OCI-LY1 (cell line): Measurements from ENCODE around the gene MTX1.
A peak's percentile ranks its signal among the peaks of the same experiment; 100 is the strongest.
"Not testable (repeated sequence)": the region's sequence is repeated elsewhere in the genome, so short reads cannot be mapped to it uniquely, and the experiment has no call there.

Experiments
- H2AFZ ChIP-seq: fragments of 200-600 bp; sonication (generic), shearing (Covaris generic); 2 replicates; pipeline ENCODE4 v1.6.0; 2014; ENCODE audit warnings: antibody characterized with exemption, mild to moderate bottlenecking, low read length
- H3F3A ChIP-seq: fragments of 200-600 bp; sonication (generic), shearing (Covaris generic); 2 replicates; pipeline ENCODE4 v1.6.0; 2014; ENCODE audit warnings: mild to moderate bottlenecking, antibody characterized with exemption, low read length, moderate library complexity; ENCODE audit not compliant: insufficient read depth
- H3K27ac ChIP-seq: fragments of 200-600 bp; sonication (generic); 2 replicates; pipeline ENCODE4 v1.5.1; 2014; ENCODE audit warnings: low read length, mixed run types, mild to moderate bottlenecking, low read depth; ENCODE audit not compliant: poor library complexity, severe bottlenecking
- H3K27me3 ChIP-seq: fragments of 200-600 bp; sonication (generic); 2 replicates; pipeline ENCODE4 v1.6.0; 2014; ENCODE audit warnings: antibody characterized with exemption, mild to moderate bottlenecking, low read length, moderate library complexity; ENCODE audit not compliant: insufficient read depth
- H3K36me3 ChIP-seq: fragments of 200-600 bp; sonication (generic); 2 replicates; pipeline ENCODE4 v1.6.1; 2014; ENCODE audit warnings: mild to moderate bottlenecking, antibody characterized with exemption, low read length, moderate library complexity, mixed read lengths; ENCODE audit not compliant: insufficient read depth
- H3K4me1 ChIP-seq: fragments of 200-600 bp; sonication (generic); 2 replicates; pipeline ENCODE4 v1.5.1; 2014; ENCODE audit warnings: mild to moderate bottlenecking, low read length, moderate library complexity; ENCODE audit not compliant: insufficient read depth, severe bottlenecking
- H3K4me2 ChIP-seq: fragments of 200-600 bp; sonication (generic), shearing (Covaris generic); 2 replicates; pipeline ENCODE4 v1.6.1; 2014; ENCODE audit warnings: low read length
- H3K4me3 ChIP-seq: fragments of 200-600 bp; sonication (generic); 2 replicates; pipeline ENCODE4 v1.5.1; 2014; ENCODE audit warnings: low read length, low read depth, mild to moderate bottlenecking, mixed read lengths; ENCODE audit not compliant: poor library complexity, severe bottlenecking
- H3K79me2 ChIP-seq: fragments of 200-600 bp; shearing (Covaris generic); 2 replicates; pipeline ENCODE4 v1.6.1; 2016; ENCODE audit warnings: mixed run types, low read length, mixed read lengths; ENCODE audit not compliant: insufficient read depth
- H3K9ac ChIP-seq: fragments of 200-600 bp; sonication (generic), shearing (Covaris generic); 2 replicates; pipeline ENCODE4 v1.6.1; 2014; ENCODE audit warnings: mild to moderate bottlenecking, low read length, mixed read lengths
- H3K9me2 ChIP-seq: fragments of 200-600 bp; sonication (generic), shearing (Covaris generic); 2 replicates; pipeline ENCODE4 v1.6.1; 2014; ENCODE audit warnings: low read depth, mild to moderate bottlenecking, low read length, mixed read lengths
- H3K9me3 ChIP-seq: fragments of 200-600 bp; shearing (Covaris generic); 2 replicates; pipeline ENCODE4 v1.6.1; 2014; ENCODE audit warnings: low read length, mixed read lengths
- H4K20me1 ChIP-seq: fragments of 200-600 bp; sonication (generic), shearing (Covaris generic); 2 replicates; pipeline ENCODE4 v1.6.0; 2016; ENCODE audit warnings: mild to moderate bottlenecking, low read length; ENCODE audit not compliant: insufficient read depth
- CTCF ChIP-seq: fragments of 200-600 bp; sonication (generic), shearing (Covaris generic); IDR thresholded peaks from 2 replicates; pipeline ENCODE4 v1.5.1; 2017; ENCODE audit warnings: mild to moderate bottlenecking, antibody characterized with exemption, low read length, moderate library complexity, mixed read lengths
- EZH2 ChIP-seq: fragments of 200-600 bp; sonication (generic), shearing (Covaris generic); IDR thresholded peaks from 2 replicates; pipeline ENCODE4 v1.8.0; 2017; ENCODE audit warnings: borderline replicate concordance, mixed run types, mild to moderate bottlenecking, antibody characterized with exemption, low read length, moderate library complexity, mixed read lengths

The MTX1 gene

GRCh38 chr1:155227261-155228095, 19.0 kb downstream of the MTX1 start:
- Histone ChIP-seq H4K20me1 (no peaks in the 10 kb centered on the region), H3K27ac (peak overlapping the region; percentile 94), H2AFZ (no peak overlapping the region), H3K9ac (peak overlapping the region; percentile 97), H3K9me2 (no peaks in the 10 kb centered on the region), H3K27me3 (no peaks in the 10 kb centered on the region), H3K9me3 (no peaks in the 10 kb centered on the region), H3F3A (peaks cover 14% of the 10 kb centered on the region), H3K4me2 (peak overlapping the region; percentile 96), H3K36me3 (no peaks in the 10 kb centered on the region), H3K4me1 (peaks cover 55% of the 10 kb centered on the region), H3K4me3 (peak overlapping the region; percentile 93), H3K79me2 (no peaks in the 10 kb centered on the region)
- TF ChIP-seq EZH2 (no peak), CTCF (no peak; the same call in 1 of the 2 replicates)

- H3K4me3 ChIP-seq: peak overlapping the region; percentile 93
- H3K4me1 ChIP-seq: peaks cover 49% of the 10 kb centered on the region
- peaks cover 14% of the 10 kb centered on the region for H3F3A ChIP-seq
- no peaks in the 10 kb centered on the region for H3K79me2 ChIP-seq
- H3K9me2 ChIP-seq: no peaks in the 10 kb centered on the region
- H4K20me1 ChIP-seq: no peaks in the 10 kb centered on the region
- no peaks in the 10 kb centered on the region for H3K36me3 ChIP-seq
- TF ChIP-seq CTCF: no peak
- TF ChIP-seq EZH2: no peak
- H3K27me3 ChIP-seq: no peaks in the 10 kb centered on the region
- peak overlapping the region; percentile 95 for H3K4me2 ChIP-seq
- no peak overlapping the region for H2AFZ ChIP-seq
- H3K27ac ChIP-seq: peak overlapping the region; percentile 80
- H3K9me3 ChIP-seq: no peaks in the 10 kb centered on the region
- H3K9ac ChIP-seq: peak overlapping the region; percentile 92
Measured at GRCh38 chr1:155228096-155228427, 19.6 kb downstream of the MTX1 start.

GRCh38 chr1:155231302-155231701, 22.8 kb downstream of the MTX1 start:
- not testable (repeated sequence) for H2AFZ ChIP-seq, H3K9me2 ChIP-seq, H3K4me3 ChIP-seq, H3F3A ChIP-seq, H4K20me1 ChIP-seq, H3K27ac ChIP-seq, H3K36me3 ChIP-seq, H3K9ac ChIP-seq, H3K27me3 ChIP-seq, H3K9me3 ChIP-seq, H3K79me2 ChIP-seq, H3K4me2 ChIP-seq
- H3K4me1 ChIP-seq: peaks cover 17% of the 10 kb centered on the region

GRCh38 chr1:155232001-155232978, 23.8 kb downstream of the MTX1 start:
- H3K9me2 ChIP-seq, H2AFZ ChIP-seq, H3K27ac ChIP-seq, H3K9me3 ChIP-seq, H3K9ac ChIP-seq, H3F3A ChIP-seq, H4K20me1 ChIP-seq, H3K4me3 ChIP-seq, H3K4me2 ChIP-seq, H3K79me2 ChIP-seq, H3K27me3 ChIP-seq: not testable (repeated sequence)
- peaks cover 12% of the 10 kb centered on the region for H3K4me1 ChIP-seq
- peaks cover 17% of the 10 kb centered on the region for H3K36me3 ChIP-seq

GRCh38 chr1:155233502-155233901, 25.0 kb downstream of the MTX1 start:
- H3K9me2 ChIP-seq, H4K20me1 ChIP-seq, H3K27ac ChIP-seq: not testable (repeated sequence)

More at GRCh38 chr1:155233502-155233901, 25.0 kb downstream of the MTX1 start:
- not testable (repeated sequence) for H3K9me3 ChIP-seq, H3F3A ChIP-seq, H3K79me2 ChIP-seq, H3K4me2 ChIP-seq, H2AFZ ChIP-seq, H3K4me3 ChIP-seq, H3K27me3 ChIP-seq, H3K9ac ChIP-seq, H3K4me1 ChIP-seq
- H3K36me3 ChIP-seq: peaks cover 17% of the 10 kb centered on the region
